GM18867 (cell line): Measurements from ENCODE around the gene PCBP2.
"Not testable (repeated sequence)": the region's sequence is repeated elsewhere in the genome, so short reads cannot be mapped to it uniquely, and the experiment has no call there.

Source experiments
- ATAC-seq: cut with Tn5 transposase; IDR thresholded peaks from one replicate; pipeline ENCODE4 v1.9.1; 2021; ENCODE audit warnings: mild to moderate bottlenecking, moderate library complexity; ENCODE audit not compliant: unreplicated experiment

The PCBP2 gene

GRCh38 chr12:53468282-53468681 is 16.4 kb downstream of the PCBP2 start:
- ATAC-seq = no peak

GRCh38 chr12:53472056-53472582 is 20.2 kb downstream of the PCBP2 start:
- no peak for ATAC-seq

- no peak for ATAC-seq
These were observed 22.2 kb downstream of the PCBP2 start for GRCh38 chr12:53474077-53474476.

GRCh38 chr12:53474819-53475218 is 22.9 kb downstream of the PCBP2 start:
- ATAC-seq = no peak

- ATAC-seq = no peak
These were observed 24.9 kb downstream of the PCBP2 start for GRCh38 chr12:53476769-53477209.

- ATAC-seq = no peak
These were observed 27.0 kb downstream of the PCBP2 start for GRCh38 chr12:53478865-53479264.

GRCh38 chr12:53479331-53479730 is 27.4 kb downstream of the PCBP2 start:
- ATAC-seq = no peak

- ATAC-seq = no peak
These were observed 28.9 kb downstream of the PCBP2 start for GRCh38 chr12:53480491-53481442.

- ATAC-seq = not testable (repeated sequence)
These were observed 29.6 kb downstream of the PCBP2 start for GRCh38 chr12:53481458-53481857.

- ATAC-seq = no peak
These were observed 30.2 kb downstream of the PCBP2 start for GRCh38 chr12:53481939-53482586.

- ATAC-seq = no peak
These were observed 30.8 kb downstream of the PCBP2 start for GRCh38 chr12:53482626-53483168.

- no peak for ATAC-seq
These were observed 31.5 kb downstream of the PCBP2 start for GRCh38 chr12:53483225-53483978.

GRCh38 chr12:53483979-53484377 is 32.1 kb downstream of the PCBP2 start:
- ATAC-seq = no peak

GRCh38 chr12:53484686-53485575 is 33.0 kb downstream of the PCBP2 start:
- ATAC-seq = no peak

- ATAC-seq = no peak
These were observed 34.2 kb downstream of the PCBP2 start for GRCh38 chr12:53485955-53486735.

- no peak for ATAC-seq
These were observed 35.0 kb downstream of the PCBP2 start for GRCh38 chr12:53486736-53487487.

- no peak for ATAC-seq
These were observed 37.5 kb downstream of the PCBP2 start for GRCh38 chr12:53489242-53489864.

GRCh38 chr12:53492188-53492587 is 40.3 kb downstream of the PCBP2 start:
- no peak for ATAC-seq
